Stomach (tissue), 9 donors: ENCODE measurements around the gene ATP5F1A. TPM values are rescaled to one million over a fixed set of nuclear protein-coding genes. Genes with fewer than 3 reads are reported as not detected.

ENCODE experiments used
- DNase-seq, 2 donors: peaks; one replicate each; pipeline versions ENCODE4 v3.0.0 to v3.0.0-alpha.2; 2013 to 2019
- H3K27ac ChIP-seq, 5 donors: fragments of 200-600 bp in 4 of 5; sonication (generic) in 4 of 5; one replicate each; pipeline ENCODE4 v1.5.1; 2013 to 2019; ENCODE audit warnings: mild to moderate bottlenecking in 1 of 5, moderate library complexity in 1 of 5
- H3K27me3 ChIP-seq, 3 donors: fragments of 200-600 bp; sonication (generic); one replicate each; pipeline ENCODE4 v1.5.1; 2017 to 2019; ENCODE audit warnings: mixed run types in 1 of 3
- H3K36me3 ChIP-seq, 4 donors: fragments of 200-600 bp; sonication (generic); 1 replicate in 3 of 4; 2 replicates in 1 of 4; pipeline ENCODE4 v1.5.1; 2016 to 2019
- H3K4me1 ChIP-seq, 4 donors: fragments of 200-600 bp; sonication (generic); one replicate each; pipeline ENCODE4 v1.5.1; 2016 to 2019
- H3K4me3 ChIP-seq, 4 donors: fragments of 200-600 bp; sonication (generic) in 3 of 4; one replicate each; pipeline ENCODE4 v1.5.1; 2016 to 2019; ENCODE audit warnings: mild to moderate bottlenecking in 1 of 4
- H3K9me3 ChIP-seq, 4 donors: fragments of 200-600 bp; sonication (generic); one replicate each; pipeline ENCODE4 v1.5.1; 2016 to 2019
- EP300 ChIP-seq: sonication (generic); formaldehyde crosslinking; IDR thresholded peaks from one replicate; pipeline ENCODE4 v1.6.1; 2017; ENCODE audit warnings: antibody characterized with exemption
- POLR2A ChIP-seq, 4 donors: fragments of 450-650 bp; IDR thresholded peaks; one replicate each; pipeline ENCODE4 v1.6.1; 2016; ENCODE audit warnings: antibody characterized with exemption in 4 of 4, control low read depth in 2 of 4, mild to moderate bottlenecking in 1 of 4, moderate library complexity in 1 of 4
- POLR2AphosphoS5 ChIP-seq, 3 donors: sonication (generic); formaldehyde crosslinking; IDR thresholded peaks; one replicate each; pipeline ENCODE4 v1.6.1; 2016; ENCODE audit warnings: antibody characterized with exemption in 3 of 3
- WGBS, 5 donors: extraction: QIAGEN DNeasy Blood & Tissue Kit in 3 of 5; methylation state at CpG; one replicate each; pipeline versions ENCODE4 v1.1.5 to v1.1.7; 2013 to 2018; 5-methylcytosine and 5-hydroxymethylcytosine counted together
- intact Hi-C: fragments of 100-400 bp; cut with DNase I; formaldehyde crosslinking; loops from one replicate; pipeline ENCODE4 v1.15.1; 2023; ENCODE audit warnings: low total_unique reads
- polyA plus RNA-seq, 3 donors: library from polyadenylated mRNA; stranded (reverse); fragments of 200-250 nt; gene quantifications; one replicate each; pipeline ENCODE4 v1.2.3, GENCODE V29; 2013
- total RNA-seq, 5 donors: library from RNA; depleted of rRNA; stranded (reverse); fragments of >200 nt; gene quantifications; one replicate each; pipeline versions ENCODE4 v1.1.0 to v1.2.3, GENCODE V29; 2014 to 2016
- TF ChIP-seq, protein P1 (sequence below), 7 experiments: fragments of 450-650 bp in 4 of 7; fragments of 200-600 bp in 3 of 7; sonication (generic) in 3 of 7; IDR thresholded peaks; one replicate each; pipeline ENCODE4 v1.5.1; 2016 to 2019; ENCODE audit warnings: antibody characterized with exemption in 7 of 7, control low read depth in 2 of 7, mild to moderate bottlenecking in 1 of 7
- donor health status: healthy with polysubstance abuse.
- donor health status: Bipolar disorder and iron deficiency.
- donor health status: healthy.

ATP5F1A gene
- total and polyA plus RNA-seq, 8 donors, result 82.9 to 631 (median 389) TPM

DNA sequence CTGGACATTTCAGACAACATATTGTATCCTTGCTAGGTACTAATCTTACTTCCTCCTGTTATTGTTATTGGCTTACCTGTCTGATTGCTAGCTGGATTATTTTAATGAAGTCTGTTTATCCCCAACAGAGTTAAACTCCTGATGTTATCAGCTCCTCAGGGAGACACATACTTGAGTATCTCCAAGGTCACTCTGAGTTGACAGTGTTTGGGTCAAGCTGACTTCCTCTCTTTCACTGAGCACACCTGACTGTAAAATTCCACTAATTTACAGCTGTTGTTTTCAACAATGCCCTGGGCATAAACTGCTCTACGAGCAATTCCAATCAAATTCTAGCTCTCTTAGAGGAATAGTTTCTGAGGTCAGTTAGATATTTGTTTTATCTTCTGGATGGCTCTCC, 15.7 kb upstream of the ATP5F1A start:
- no peak for TF ChIP-seq EP300
- no peak for TF ChIP-seq POLR2A (IDR thresholded peaks at IDR 0.05)
- no peak for TF ChIP-seq POLR2AphosphoS5 (IDR thresholded peaks at IDR 0.05)
- TF ChIP-seq, protein P1, sequence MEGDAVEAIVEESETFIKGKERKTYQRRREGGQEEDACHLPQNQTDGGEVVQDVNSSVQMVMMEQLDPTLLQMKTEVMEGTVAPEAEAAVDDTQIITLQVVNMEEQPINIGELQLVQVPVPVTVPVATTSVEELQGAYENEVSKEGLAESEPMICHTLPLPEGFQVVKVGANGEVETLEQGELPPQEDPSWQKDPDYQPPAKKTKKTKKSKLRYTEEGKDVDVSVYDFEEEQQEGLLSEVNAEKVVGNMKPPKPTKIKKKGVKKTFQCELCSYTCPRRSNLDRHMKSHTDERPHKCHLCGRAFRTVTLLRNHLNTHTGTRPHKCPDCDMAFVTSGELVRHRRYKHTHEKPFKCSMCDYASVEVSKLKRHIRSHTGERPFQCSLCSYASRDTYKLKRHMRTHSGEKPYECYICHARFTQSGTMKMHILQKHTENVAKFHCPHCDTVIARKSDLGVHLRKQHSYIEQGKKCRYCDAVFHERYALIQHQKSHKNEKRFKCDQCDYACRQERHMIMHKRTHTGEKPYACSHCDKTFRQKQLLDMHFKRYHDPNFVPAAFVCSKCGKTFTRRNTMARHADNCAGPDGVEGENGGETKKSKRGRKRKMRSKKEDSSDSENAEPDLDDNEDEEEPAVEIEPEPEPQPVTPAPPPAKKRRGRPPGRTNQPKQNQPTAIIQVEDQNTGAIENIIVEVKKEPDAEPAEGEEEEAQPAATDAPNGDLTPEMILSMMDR (IDR thresholded peaks at IDR 0.05), result no peak
- peaks cover 5 to 68% (median 51%) of the 10 kb centered on the region in 4 donors for H3K36me3 ChIP-seq

DNA sequence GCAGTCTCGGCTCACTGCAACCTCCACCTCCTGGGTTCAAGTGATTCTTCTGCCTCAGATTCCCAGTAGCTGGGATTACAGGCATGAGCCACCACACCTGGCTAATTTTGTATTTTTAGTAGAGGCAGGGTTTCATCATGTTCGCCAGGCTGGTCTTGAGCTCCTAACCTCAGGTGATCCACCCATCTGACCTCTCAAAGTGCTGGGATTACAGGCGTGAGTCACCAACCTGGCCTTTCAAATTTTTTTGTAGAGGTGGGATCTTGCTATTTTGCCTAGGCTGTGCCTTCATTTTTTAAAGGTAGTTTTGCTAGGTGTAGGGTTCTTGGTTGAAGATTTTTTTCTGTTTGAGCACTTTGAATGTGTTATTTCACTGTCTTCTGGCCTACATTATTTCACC, 12.3 kb upstream of the ATP5F1A start:
- WGBS, 5 donors, result 90 to 98% (median 93%) methylated on average over 3 of the region's 3 CpGs
- Histone ChIP-seq H3K4me3 (no peak overlapping the region), H3K4me1 (peaks cover 0 to 9% (median 2%) of the 10 kb centered on the region in 4 donors), H3K9me3 (no peaks in the 10 kb centered on the region), H3K27me3 (no peaks in the 10 kb centered on the region), H3K36me3 (peaks cover 5 to 69% (median 52%) of the 10 kb centered on the region in 4 donors), H3K27ac (no peak overlapping the region)
- no peak for DNase-seq
- TF ChIP-seq, protein P1 (IDR thresholded peaks at IDR 0.05), result no peak
- TF ChIP-seq EP300 (no peak), POLR2A (IDR thresholded peaks at IDR 0.05) (no peak), POLR2AphosphoS5 (IDR thresholded peaks at IDR 0.05) (no peak)
- intact Hi-C loops, result no loop called here

More for the DNA sequence above, 15.7 kb upstream of the ATP5F1A start:
- intact Hi-C loops, result no loop called here
- Histone ChIP-seq H3K27ac (no peak overlapping the region), H3K4me3 (no peak overlapping the region), H3K4me1 (no peaks in the 10 kb centered on the region), H3K27me3 (no peaks in the 10 kb centered on the region), H3K9me3 (no peaks in the 10 kb centered on the region)
- no peak for DNase-seq
- 91 to 98% (median 95%) methylated on average over 1 of the region's 1 CpG for WGBS, 5 donors

DNA sequence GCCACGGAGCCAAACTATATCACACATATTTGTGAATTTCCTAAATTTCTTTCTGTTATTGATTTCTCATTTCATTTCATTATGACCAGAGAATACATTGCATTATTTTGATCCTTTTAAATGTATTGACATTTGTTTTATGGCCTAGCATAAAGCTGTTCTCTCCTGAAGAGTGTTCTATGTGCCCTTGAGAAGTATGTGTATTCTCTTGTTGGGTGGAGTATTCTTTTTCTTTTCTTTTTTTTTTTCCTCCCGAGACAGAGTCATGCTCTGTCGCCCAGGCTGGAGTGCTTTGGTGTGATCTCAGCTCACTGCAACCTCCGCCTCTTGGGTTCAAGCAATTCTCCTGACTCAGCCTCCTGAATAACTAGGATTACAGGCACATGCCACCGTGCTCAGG, 11.3 kb upstream of the ATP5F1A start:
- H3K4me3 ChIP-seq, result no peak overlapping the region
- no peaks in the 10 kb centered on the region for H3K9me3 ChIP-seq
- H3K27ac ChIP-seq, result no peak overlapping the region
- peaks cover 5 to 59% (median 42%) of the 10 kb centered on the region in 4 donors for H3K36me3 ChIP-seq
- DNase-seq, result no peak
- 89 to 95% (median 94%) methylated on average over 5 of the region's 5 CpGs for WGBS, 5 donors
- TF ChIP-seq POLR2AphosphoS5 (IDR thresholded peaks at IDR 0.05), result no peak
- TF ChIP-seq, protein P1 (IDR thresholded peaks at IDR 0.05), result no peak
- TF ChIP-seq POLR2A (IDR thresholded peaks at IDR 0.05), result no peak
- no peak for TF ChIP-seq EP300
- H3K4me1 ChIP-seq, result peaks cover 0 to 14% (median 8%) of the 10 kb centered on the region in 4 donors
- intact Hi-C loops, result no loop called here
- H3K27me3 ChIP-seq, result no peaks in the 10 kb centered on the region

DNA sequence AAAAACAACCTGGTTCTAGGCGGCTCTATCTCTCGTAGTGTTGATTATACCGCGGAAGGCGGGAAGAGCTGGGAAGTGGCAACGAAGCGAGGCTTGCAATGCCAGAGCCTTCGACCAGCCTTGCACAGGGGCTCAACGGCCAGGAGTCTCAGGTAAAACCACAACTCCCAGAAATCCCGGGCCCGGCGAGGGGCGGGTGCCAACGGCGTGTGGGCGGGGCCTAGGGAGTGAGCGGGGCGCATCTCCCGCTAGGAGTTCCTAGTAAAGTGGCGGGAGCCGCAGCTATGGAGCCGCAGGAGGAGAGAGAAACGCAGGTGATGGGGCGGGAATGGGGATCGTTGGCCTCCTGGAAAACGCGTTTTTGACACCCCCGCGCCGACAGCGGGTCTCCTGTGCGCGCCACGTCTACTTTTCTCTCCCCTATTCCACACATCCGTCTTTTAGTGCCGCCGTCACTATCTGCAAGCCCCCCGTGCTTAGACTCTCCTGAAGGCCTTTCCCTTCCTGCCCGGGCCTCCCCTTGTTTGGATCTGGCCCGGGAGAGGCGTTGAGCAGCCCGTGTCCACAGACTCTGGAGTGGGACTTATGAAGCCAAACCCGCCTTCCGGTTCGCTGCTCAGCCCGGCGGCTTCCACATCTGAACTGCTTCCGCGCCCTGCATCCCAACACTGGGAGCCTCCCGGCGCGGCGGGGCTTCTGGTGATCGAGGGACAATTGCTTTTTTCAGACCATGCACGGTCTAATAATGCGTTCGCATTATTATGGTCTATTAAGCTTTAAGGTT, 6.2 kb upstream of the ATP5F1A start, which contains the start of gene HAUS1:
HAUS1 (plus strand) TSS at position 258 of the 784 bp plus-strand sequence; CDS start at position 285, 27 bp downstream.
- Histone ChIP-seq H3K9me3 (no peaks in the 10 kb centered on the region), H3K27ac (peak within 1 kb of the TSS; percentile 83 to 88 (median 86)), H3K27me3 (no peaks in the 10 kb centered on the region), H3K4me1 (peaks cover 5 to 20% (median 13%) of the 10 kb centered on the region in 4 donors), H3K36me3 (peaks cover 0 to 31% (median 15%) of the 10 kb centered on the region in 4 donors), H3K4me3 (peak within 1 kb of the TSS; percentile 73 to 91 (median 86))
- TF ChIP-seq POLR2A (IDR thresholded peaks at IDR 0.05) (no peak), POLR2AphosphoS5 (IDR thresholded peaks at IDR 0.05) (peak; percentile 48 to 67 (median 54))
- intact Hi-C loops, result no loop called here
- DNase-seq, result peak; percentile 94 to 96
- 0 to 1% (median 1%) methylated on average over 48 to 57 of the region's 57 CpGs for WGBS, 5 donors
